ENCODE data around the gene SP110. TPM values are rescaled to one million over a fixed set of nuclear protein-coding genes. Genes with fewer than 3 reads are reported as not detected.
"Not testable (repeated sequence)": the region's sequence is repeated elsewhere in the genome, so short reads cannot be mapped to it uniquely, and the experiment has no call there.

The SP110 gene
- total RNA-seq, 5 donors from 2014 or later (not counting 1 experiment from before 2014, with no cell fraction given), result 95.4 to 136 (median 111) TPM

DNA sequence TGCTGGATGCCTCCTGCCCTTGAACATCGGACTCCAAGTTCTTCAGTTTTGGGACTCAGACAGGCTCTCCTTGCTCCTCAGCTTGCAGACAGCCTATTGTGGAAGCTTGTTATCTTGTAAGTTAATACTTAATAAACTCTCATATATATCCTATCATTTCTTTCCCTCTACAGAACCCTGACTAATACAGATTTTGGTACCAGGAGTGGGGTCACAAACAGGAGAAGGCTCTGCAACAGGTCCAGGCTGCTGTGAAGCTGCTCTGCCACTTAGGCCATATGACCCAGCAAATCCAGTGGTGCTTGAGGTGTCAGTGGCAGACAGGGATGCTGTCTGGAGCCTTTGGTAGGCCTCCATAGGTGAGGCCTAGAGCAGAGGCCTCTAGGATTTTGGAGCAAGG lies 100.0 kb downstream of the SP110 start:
- CTCF ChIA-PET, result interaction anchor here in 1 of 2 donors (0.6 kb wide), 1 partner anchor 40 kb away, joined by 4 read pairs; no protein-coding TSS in a partner anchor
- POLR2A ChIA-PET, DNase-seq: not testable (repeated sequence)

More for the DNA sequence above, 100.0 kb downstream of the SP110 start:
- H3K9me3 ChIP-seq; H3K4me1 Mint-ChIP-seq; H3K4me3 ChIP-seq (ENCODE audit: control insufficient read depth in 1 of 2, extremely low read depth in 1 of 2, low read length in 1 of 2); H3K27ac Mint-ChIP-seq; H3K36me3 Mint-ChIP-seq; H3K4me1 ChIP-seq (ENCODE audit: control insufficient read depth in 1 of 2, extremely low read depth in 1 of 2, insufficient read depth in 2 of 2, low read length in 2 of 2); H3K36me3 ChIP-seq (ENCODE audit: control insufficient read depth in 2 of 2, extremely low read depth in 1 of 2, insufficient read depth in 1 of 2, low read length in 1 of 2); H3K27ac ChIP-seq (ENCODE audit: low read length); ATAC-seq (replicated peaks in 1 of 4); H3K9me3 Mint-ChIP-seq; H3K4me3 Mint-ChIP-seq; H3K27me3 ChIP-seq (replicated peaks in 1 of 2; ENCODE audit: control insufficient read depth in 2 of 2, extremely low read depth in 1 of 2, insufficient read depth in 2 of 2, low read length in 1 of 2): not testable (repeated sequence)
- H3K27me3 Mint-ChIP-seq, result peaks cover 7 to 11% of the 10 kb centered on the region in 2 donors
- WGBS (ENCODE audit: insufficient coverage), result no CpG with 5 or more reads among the region's 1 CpG

Other genes with a start within 250 kb of the SP110 start
- under 1 TPM; 0.12 to 0.60 (median 0.41) TPM for gene SLC16A14, start 151.1 kb downstream of the SP110 start, total RNA-seq
- 10 to 100 TPM; 49.3 to 68.0 (median 66.8) TPM for gene SP140, start 5.8 kb upstream of the SP110 start, total RNA-seq
- 100 to 1,000 TPM in 1 of 5 donors, 10 to 100 TPM in 4; 80.8 to 104 (median 82.0) TPM for gene SP140L, start 107.2 kb upstream of the SP110 start, total RNA-seq
- gene SP100, start 196.2 kb upstream of the SP110 start, total RNA-seq, result 100 to 1,000 TPM; 188 to 271 (median 217) TPM